H1 (cell line): Measurements from ENCODE around the gene OR2H2. TPM values are rescaled to one million over a fixed set of nuclear protein-coding genes. Genes with fewer than 3 reads are reported as not detected.

Experiments used
- CHD1 ChIP-seq: IDR thresholded peaks from 2 replicates; pipeline ENCODE4 v1.6.1; 2012; ENCODE audit warnings: low read depth, low read length, improper control_type of control experiment
- CREB1 ChIP-seq: IDR thresholded peaks from 2 replicates; pipeline ENCODE4 v1.6.1; 2012; ENCODE audit warnings: inconsistent platforms
- KDM1A ChIP-seq: fragments of 200-600, 300-600 bp; sonication (generic); IDR thresholded peaks from 2 replicates; pipeline ENCODE4 v1.7.1; 2016; ENCODE audit warnings: mild to moderate bottlenecking, low read length, borderline replicate concordance
- RAD21 ChIP-seq, 2 experiments: IDR thresholded peaks in 1 of 2; conservative IDR thresholded peaks in 1 of 2; 2 replicates each; pipeline ENCODE4 v1.6.1; 2011; ENCODE audit warnings: low read depth in 2 of 2, low read length in 2 of 2, improper control_type of control experiment in 1 of 2, inconsistent platforms in 1 of 2, mild to moderate bottlenecking in 1 of 2, moderate library complexity in 1 of 2
- RBBP5 ChIP-seq: IDR thresholded peaks from 2 replicates; pipeline ENCODE4 v1.7.1; 2012; ENCODE audit warnings: low read depth, mild to moderate bottlenecking, inconsistent platforms, low read length, moderate library complexity, borderline replicate concordance
- SP2 ChIP-seq: IDR thresholded peaks from 2 replicates; pipeline ENCODE4 v1.6.1; 2012; ENCODE audit warnings: mild to moderate bottlenecking, low read length, inconsistent platforms
- polyA plus RNA-seq, 7 experiments: library from polyadenylated mRNA; depleted of rRNA in 3 of 7; stranded (reverse) in 5 of 7; unstranded in 2 of 7; fragments of >200 nt in 5 of 7; fragments of 200-250 nt in 2 of 7; gene quantifications; 1 replicate in 5 of 7; 2 replicates in 1 of 7; 4 replicates in 1 of 7; pipeline versions ENCODE4 v1.2.1 to v1.2.3, GENCODE V29; 2011 to 2013; ENCODE audit warnings: missing spikeins in 2 of 7, mixed read lengths in 2 of 7
- total RNA-seq: library from RNA; stranded (reverse); fragmentation: NEBNext Ultra II Directional; extraction: Animal tissue kit (Norgen Biotek cat#: 25700); gene quantifications from 2 replicates; pipeline ENCODE4 v1.2.1, GENCODE V29; 2021
- TF ChIP-seq, protein P1 (sequence below): IDR thresholded peaks from 2 replicates; pipeline ENCODE4 v1.6.1; 2012; ENCODE audit warnings: low read length, inconsistent platforms

Gene OR2H2
- total and polyA plus RNA-seq, 2 of the 8 experiments (the other 6 are each of a cell fraction or from before 2014, with no cell fraction given), result not detected

GRCh38 chr6:29617782-29618554 is 33.0 kb downstream of the OR2H2 start (continued):
- peak; percentile 36; the same call in 1 of the 2 replicates for TF ChIP-seq CREB1
- TF ChIP-seq, protein P1, sequence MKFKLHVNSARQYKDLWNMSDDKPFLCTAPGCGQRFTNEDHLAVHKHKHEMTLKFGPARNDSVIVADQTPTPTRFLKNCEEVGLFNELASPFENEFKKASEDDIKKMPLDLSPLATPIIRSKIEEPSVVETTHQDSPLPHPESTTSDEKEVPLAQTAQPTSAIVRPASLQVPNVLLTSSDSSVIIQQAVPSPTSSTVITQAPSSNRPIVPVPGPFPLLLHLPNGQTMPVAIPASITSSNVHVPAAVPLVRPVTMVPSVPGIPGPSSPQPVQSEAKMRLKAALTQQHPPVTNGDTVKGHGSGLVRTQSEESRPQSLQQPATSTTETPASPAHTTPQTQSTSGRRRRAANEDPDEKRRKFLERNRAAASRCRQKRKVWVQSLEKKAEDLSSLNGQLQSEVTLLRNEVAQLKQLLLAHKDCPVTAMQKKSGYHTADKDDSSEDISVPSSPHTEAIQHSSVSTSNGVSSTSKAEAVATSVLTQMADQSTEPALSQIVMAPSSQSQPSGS, result no peak
- TF ChIP-seq SP2, result no peak
- TF ChIP-seq KDM1A, result no peak
- no peak for TF ChIP-seq RBBP5
- TF ChIP-seq CHD1, result no peak
- peak; percentile 52 to 59 for TF ChIP-seq RAD21 (IDR thresholded peaks at IDR 0.05 in 1 of 2, conservative IDR thresholded peaks at IDR 0.05 in 1 of 2; ENCODE audit: low read depth in 2 of 2, low read length in 2 of 2)
